GM19025 (cell line): Measurements from ENCODE around the gene CNTNAP5.

ENCODE experiments used
- ATAC-seq: cut with Tn5 transposase; IDR thresholded peaks from one replicate; pipeline ENCODE4 v1.9.1; 2021; ENCODE audit warnings: mild to moderate bottlenecking, low read depth, moderate library complexity; ENCODE audit not compliant: unreplicated experiment

CNTNAP5 gene

GRCh38 chr2:124149571-124149970 lies 124.5 kb downstream of the CNTNAP5 start:
- ATAC-seq = no peak

GRCh38 chr2:124151691-124152090 lies 126.6 kb downstream of the CNTNAP5 start:
- ATAC-seq = no peak

GRCh38 chr2:124153713-124154112 lies 128.6 kb downstream of the CNTNAP5 start:
- no peak for ATAC-seq

GRCh38 chr2:124159166-124159565 lies 134.1 kb downstream of the CNTNAP5 start:
- ATAC-seq = no peak

GRCh38 chr2:124161542-124161941 lies 136.5 kb downstream of the CNTNAP5 start:
- ATAC-seq = no peak

- ATAC-seq = no peak
Observed at GRCh38 chr2:124162256-124162655, 137.2 kb downstream of the CNTNAP5 start.

GRCh38 chr2:124163840-124164239 lies 138.8 kb downstream of the CNTNAP5 start:
- no peak for ATAC-seq

- no peak for ATAC-seq
Observed at GRCh38 chr2:124165698-124166097, 140.6 kb downstream of the CNTNAP5 start.

- ATAC-seq = no peak
Observed at GRCh38 chr2:124171472-124172063, 146.5 kb downstream of the CNTNAP5 start.

- ATAC-seq = no peak
Observed at GRCh38 chr2:124178719-124179118, 153.6 kb downstream of the CNTNAP5 start.

- ATAC-seq = no peak
Observed at GRCh38 chr2:124180635-124181034, 155.5 kb downstream of the CNTNAP5 start.

- no peak for ATAC-seq
Observed at GRCh38 chr2:124186801-124187200, 161.7 kb downstream of the CNTNAP5 start.

GRCh38 chr2:124187948-124188347 lies 162.9 kb downstream of the CNTNAP5 start:
- ATAC-seq = no peak

GRCh38 chr2:124193706-124194105 lies 168.6 kb downstream of the CNTNAP5 start:
- no peak for ATAC-seq

- no peak for ATAC-seq
Observed at GRCh38 chr2:124201713-124202112, 176.6 kb downstream of the CNTNAP5 start.

- ATAC-seq = no peak
Observed at GRCh38 chr2:124209441-124209840, 184.4 kb downstream of the CNTNAP5 start.

GRCh38 chr2:124211461-124211860 lies 186.4 kb downstream of the CNTNAP5 start:
- no peak for ATAC-seq

- ATAC-seq = no peak
Observed at GRCh38 chr2:124213977-124214587, 189.0 kb downstream of the CNTNAP5 start.

- ATAC-seq = no peak
Observed at GRCh38 chr2:124246170-124246569, 221.1 kb downstream of the CNTNAP5 start.

GRCh38 chr2:124248386-124248785 lies 223.3 kb downstream of the CNTNAP5 start:
- no peak for ATAC-seq

- no peak for ATAC-seq
Observed at GRCh38 chr2:124250433-124250832, 225.3 kb downstream of the CNTNAP5 start.

- ATAC-seq = no peak
Observed at GRCh38 chr2:124254621-124255020, 229.5 kb downstream of the CNTNAP5 start.
